GM23338 (cell line): ENCODE measurements around the gene SAFB. TPM values are rescaled to one million over a fixed set of nuclear protein-coding genes. Genes with fewer than 3 reads are reported as not detected.

Experiments
- ATAC-seq: fragments of 200-7000 bp; cut with Tn5 transposase; 3 replicates; pipeline ENCODE4 v1.9.1; 2020
- DNase-seq: peaks from one replicate; pipeline ENCODE4 v3.0.0-alpha.2; 2015; ENCODE audit warnings: low spot score
- H2AFZ ChIP-seq: fragments of 200-600 bp; sonication (generic); 2 replicates; pipeline ENCODE4 v1.8.0; 2016; ENCODE audit warnings: antibody characterized with exemption, mild to moderate bottlenecking, moderate library complexity
- H3F3A ChIP-seq: fragments of 200-600 bp; sonication (generic); replicated peaks from 2 replicates; pipeline ENCODE4 v1.8.0; 2017; ENCODE audit warnings: antibody characterized with exemption, mixed run types, low read depth
- H3K27ac ChIP-seq: fragments of 200-600 bp; sonication (generic); 2 replicates; pipeline ENCODE4 v1.6.1; 2016; ENCODE audit warnings: low read depth
- H3K27me3 ChIP-seq: fragments of 200-600 bp; sonication (generic); 2 replicates; pipeline ENCODE4 v1.8.0; 2016; ENCODE audit warnings: mild to moderate bottlenecking, mixed run types, moderate library complexity; ENCODE audit not compliant: insufficient read depth
- H3K36me3 ChIP-seq: fragments of 200-600 bp; sonication (generic); 2 replicates; pipeline ENCODE4 v1.8.0; 2016; ENCODE audit warnings: mild to moderate bottlenecking; ENCODE audit not compliant: insufficient read depth
- H3K4me1 ChIP-seq: fragments of 200-600 bp; sonication (generic); 2 replicates; pipeline ENCODE4 v1.8.0; 2016; ENCODE audit warnings: mild to moderate bottlenecking, moderate library complexity; ENCODE audit not compliant: insufficient read depth
- H3K4me2 ChIP-seq: fragments of 200-600 bp; sonication (generic); 2 replicates; pipeline ENCODE4 v1.7.1; 2017; ENCODE audit warnings: mixed run types
- H3K4me3 ChIP-seq: fragments of 200-600 bp; sonication (generic); 2 replicates; pipeline ENCODE4 v1.6.1; 2016; ENCODE audit warnings: mixed run types
- H3K79me2 ChIP-seq: fragments of 200-600 bp; sonication (generic); replicated peaks from 2 replicates; pipeline ENCODE4 v1.8.0; 2017; ENCODE audit warnings: mild to moderate bottlenecking; ENCODE audit not compliant: insufficient read depth
- H3K9me2 ChIP-seq: fragments of 200-600 bp; sonication (generic); 2 replicates; pipeline ENCODE4 v1.8.0; 2017; ENCODE audit not compliant: insufficient read depth
- H4K20me1 ChIP-seq: fragments of 200-600 bp; sonication (generic); replicated peaks from 2 replicates; pipeline ENCODE4 v1.8.0; 2017; ENCODE audit warnings: mild to moderate bottlenecking; ENCODE audit not compliant: insufficient read depth
- H3K27ac Mint-ChIP-seq: 2 replicates; pipeline ENCODE4 v1.8.0; 2020; ENCODE audit warnings: inconsistent platforms, mild to moderate bottlenecking, moderate library complexity, mixed read lengths
- H3K27me3 Mint-ChIP-seq: 3 replicates; pipeline ENCODE4 v1.8.0; 2022; ENCODE audit warnings: low read depth, mild to moderate bottlenecking, moderate library complexity, mixed read lengths, inconsistent platforms; ENCODE audit not compliant: insufficient read depth, poor library complexity
- H3K36me3 Mint-ChIP-seq: 3 replicates; pipeline ENCODE4 v1.8.0; 2021; ENCODE audit warnings: low read depth, mild to moderate bottlenecking, inconsistent platforms, moderate library complexity, mixed read lengths
- H3K4me1 Mint-ChIP-seq: 3 replicates; pipeline ENCODE4 v1.8.0; 2020; ENCODE audit warnings: mild to moderate bottlenecking, inconsistent platforms, mixed read lengths
- H3K4me3 Mint-ChIP-seq: 3 replicates; pipeline ENCODE4 v1.8.0; 2021; ENCODE audit warnings: moderate library complexity, mild to moderate bottlenecking, inconsistent platforms, mixed read lengths
- H3K9me3 Mint-ChIP-seq: 3 replicates; pipeline ENCODE4 v1.8.0; 2020; ENCODE audit warnings: moderate library complexity, mild to moderate bottlenecking, inconsistent platforms, mixed read lengths
- CREB1 ChIP-seq: fragments of 250-450 bp; sonication (Bioruptor Pico); IDR thresholded peaks from 2 replicates; pipeline ENCODE4 v1.5.0; 2020; ENCODE audit warnings: low read depth, mild to moderate bottlenecking, moderate library complexity
- ETS1 ChIP-seq: IDR thresholded peaks from 2 replicates; pipeline ENCODE4 v1.6.1; 2016; ENCODE audit warnings: antibody characterized with exemption
- EZH2 ChIP-seq: fragments of 200-600 bp; sonication (generic); IDR thresholded peaks from one replicate; pipeline ENCODE4 v1.8.0; 2017; ENCODE audit warnings: antibody characterized with exemption, mild to moderate bottlenecking, low read depth; ENCODE audit not compliant: unreplicated experiment
- EZH2phosphoT487 ChIP-seq: fragments of 200-600 bp; sonication (generic); IDR thresholded peaks from one replicate; pipeline ENCODE4 v1.8.1; 2018; ENCODE audit warnings: antibody characterized with exemption; ENCODE audit not compliant: unreplicated experiment
- JUNB ChIP-seq: IDR thresholded peaks from one replicate; pipeline ENCODE4 v1.6.1; 2016; ENCODE audit warnings: antibody characterized with exemption; ENCODE audit not compliant: unreplicated experiment
- NANOG ChIP-seq: IDR thresholded peaks from 2 replicates; pipeline ENCODE4 v1.6.1; 2016; ENCODE audit warnings: antibody characterized with exemption, borderline replicate concordance
- POLR2AphosphoS5 ChIP-seq: IDR thresholded peaks from 2 replicates; pipeline ENCODE4 v1.6.1; 2016; ENCODE audit warnings: antibody characterized with exemption, low read depth
- STAT1 ChIP-seq: IDR thresholded peaks from one replicate; pipeline ENCODE4 v1.6.1; 2016; ENCODE audit warnings: antibody characterized with exemption; ENCODE audit not compliant: unreplicated experiment
- ZNF114 ChIP-seq: fragments of 250-450 bp; sonication (Bioruptor Pico); IDR thresholded peaks from 2 replicates; pipeline ENCODE4 v1.5.0; 2020; ENCODE audit warnings: mild to moderate bottlenecking, moderate library complexity
- ZNF331 ChIP-seq: fragments of 250-450 bp; sonication (Bioruptor Pico); IDR thresholded peaks from 2 replicates; pipeline ENCODE4 v1.5.0; 2020; ENCODE audit warnings: low read depth, mild to moderate bottlenecking, moderate library complexity
- polyA plus RNA-seq: library from polyadenylated mRNA; unstranded; fragments of >200 nt; fragmentation: Nextera tagmentation; extraction: Ambion mirVana; gene quantifications from 2 replicates; pipeline ENCODE4 v1.2.1, GENCODE V29; 2016
- total RNA-seq: library from RNA; depleted of rRNA; stranded (reverse); fragments of >200 nt; shearing (Covaris generic); gene quantifications from 2 replicates; pipeline ENCODE4 v1.2.3, GENCODE V29; 2014
- TF ChIP-seq, protein P1 (sequence below), 2 experiments: fragments of 200-600 bp in 1 of 2; sonication (generic) in 1 of 2; conservative IDR thresholded peaks; 2 replicates each; pipeline versions ENCODE4 v1.5.1 to v1.6.1; 2016 to 2017; ENCODE audit warnings: antibody characterized with exemption in 2 of 2, low read depth in 2 of 2, mild to moderate bottlenecking in 2 of 2, moderate library complexity in 1 of 2
- TF ChIP-seq, protein P2 (sequence below): fragments of 250-450 bp; sonication (Bioruptor Pico); IDR thresholded peaks from 2 replicates; pipeline ENCODE4 v1.5.0; 2020; ENCODE audit warnings: mild to moderate bottlenecking, moderate library complexity
- TF ChIP-seq, protein P3 (sequence below): IDR thresholded peaks from one replicate; pipeline ENCODE4 v1.6.1; 2018; ENCODE audit warnings: antibody characterized with exemption; ENCODE audit not compliant: unreplicated experiment

The SAFB gene
- total and polyA plus RNA-seq, 2 experiments from 2014 or later = 85.2 to 109 TPM

- Mint-ChIP-seq H3K27ac (no peak overlapping the region), H3K4me3 (no peak overlapping the region), H3K4me1 (peaks cover 13% of the 10 kb centered on the region), H3K9me3 (no peaks in the 10 kb centered on the region), H3K27me3 (peaks cover 13% of the 10 kb centered on the region), H3K36me3 (peaks cover 92% of the 10 kb centered on the region)
- H2AFZ ChIP-seq = no peak overlapping the region
- 0 out of 2 replicates have a peak, but pooled peaks cover 3% of the 10 kb centered on the region for H3K4me1 ChIP-seq
- no peak overlapping the region for H3K27ac ChIP-seq
- H3K4me2 ChIP-seq = no peak overlapping the region
- DNase-seq (no peak), ATAC-seq (no peak)
- no peaks in the 10 kb centered on the region for H3K27me3 ChIP-seq
- H3K79me2 ChIP-seq = no peaks in the 10 kb centered on the region; the same call in 1 of the 2 replicates
- peaks cover 50% of the 10 kb centered on the region for H3K36me3 ChIP-seq
- H3F3A ChIP-seq = peaks cover 11% of the 10 kb centered on the region
- peaks cover 22% of the 10 kb centered on the region for H4K20me1 ChIP-seq
- H3K4me3 ChIP-seq = no peak overlapping the region
- no peaks in the 10 kb centered on the region for H3K9me2 ChIP-seq
- no peak for TF ChIP-seq STAT1
- TF ChIP-seq, protein P1, sequence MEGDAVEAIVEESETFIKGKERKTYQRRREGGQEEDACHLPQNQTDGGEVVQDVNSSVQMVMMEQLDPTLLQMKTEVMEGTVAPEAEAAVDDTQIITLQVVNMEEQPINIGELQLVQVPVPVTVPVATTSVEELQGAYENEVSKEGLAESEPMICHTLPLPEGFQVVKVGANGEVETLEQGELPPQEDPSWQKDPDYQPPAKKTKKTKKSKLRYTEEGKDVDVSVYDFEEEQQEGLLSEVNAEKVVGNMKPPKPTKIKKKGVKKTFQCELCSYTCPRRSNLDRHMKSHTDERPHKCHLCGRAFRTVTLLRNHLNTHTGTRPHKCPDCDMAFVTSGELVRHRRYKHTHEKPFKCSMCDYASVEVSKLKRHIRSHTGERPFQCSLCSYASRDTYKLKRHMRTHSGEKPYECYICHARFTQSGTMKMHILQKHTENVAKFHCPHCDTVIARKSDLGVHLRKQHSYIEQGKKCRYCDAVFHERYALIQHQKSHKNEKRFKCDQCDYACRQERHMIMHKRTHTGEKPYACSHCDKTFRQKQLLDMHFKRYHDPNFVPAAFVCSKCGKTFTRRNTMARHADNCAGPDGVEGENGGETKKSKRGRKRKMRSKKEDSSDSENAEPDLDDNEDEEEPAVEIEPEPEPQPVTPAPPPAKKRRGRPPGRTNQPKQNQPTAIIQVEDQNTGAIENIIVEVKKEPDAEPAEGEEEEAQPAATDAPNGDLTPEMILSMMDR (conservative IDR thresholded peaks at IDR 0.05; ENCODE audit: low read depth in 2 of 2) = no peak
- TF ChIP-seq ZNF114 (CRISPR knock-in tag) = no peak
- TF ChIP-seq JUNB = no peak
- TF ChIP-seq ZNF331 (CRISPR knock-in tag) = no peak
- TF ChIP-seq, protein P2, sequence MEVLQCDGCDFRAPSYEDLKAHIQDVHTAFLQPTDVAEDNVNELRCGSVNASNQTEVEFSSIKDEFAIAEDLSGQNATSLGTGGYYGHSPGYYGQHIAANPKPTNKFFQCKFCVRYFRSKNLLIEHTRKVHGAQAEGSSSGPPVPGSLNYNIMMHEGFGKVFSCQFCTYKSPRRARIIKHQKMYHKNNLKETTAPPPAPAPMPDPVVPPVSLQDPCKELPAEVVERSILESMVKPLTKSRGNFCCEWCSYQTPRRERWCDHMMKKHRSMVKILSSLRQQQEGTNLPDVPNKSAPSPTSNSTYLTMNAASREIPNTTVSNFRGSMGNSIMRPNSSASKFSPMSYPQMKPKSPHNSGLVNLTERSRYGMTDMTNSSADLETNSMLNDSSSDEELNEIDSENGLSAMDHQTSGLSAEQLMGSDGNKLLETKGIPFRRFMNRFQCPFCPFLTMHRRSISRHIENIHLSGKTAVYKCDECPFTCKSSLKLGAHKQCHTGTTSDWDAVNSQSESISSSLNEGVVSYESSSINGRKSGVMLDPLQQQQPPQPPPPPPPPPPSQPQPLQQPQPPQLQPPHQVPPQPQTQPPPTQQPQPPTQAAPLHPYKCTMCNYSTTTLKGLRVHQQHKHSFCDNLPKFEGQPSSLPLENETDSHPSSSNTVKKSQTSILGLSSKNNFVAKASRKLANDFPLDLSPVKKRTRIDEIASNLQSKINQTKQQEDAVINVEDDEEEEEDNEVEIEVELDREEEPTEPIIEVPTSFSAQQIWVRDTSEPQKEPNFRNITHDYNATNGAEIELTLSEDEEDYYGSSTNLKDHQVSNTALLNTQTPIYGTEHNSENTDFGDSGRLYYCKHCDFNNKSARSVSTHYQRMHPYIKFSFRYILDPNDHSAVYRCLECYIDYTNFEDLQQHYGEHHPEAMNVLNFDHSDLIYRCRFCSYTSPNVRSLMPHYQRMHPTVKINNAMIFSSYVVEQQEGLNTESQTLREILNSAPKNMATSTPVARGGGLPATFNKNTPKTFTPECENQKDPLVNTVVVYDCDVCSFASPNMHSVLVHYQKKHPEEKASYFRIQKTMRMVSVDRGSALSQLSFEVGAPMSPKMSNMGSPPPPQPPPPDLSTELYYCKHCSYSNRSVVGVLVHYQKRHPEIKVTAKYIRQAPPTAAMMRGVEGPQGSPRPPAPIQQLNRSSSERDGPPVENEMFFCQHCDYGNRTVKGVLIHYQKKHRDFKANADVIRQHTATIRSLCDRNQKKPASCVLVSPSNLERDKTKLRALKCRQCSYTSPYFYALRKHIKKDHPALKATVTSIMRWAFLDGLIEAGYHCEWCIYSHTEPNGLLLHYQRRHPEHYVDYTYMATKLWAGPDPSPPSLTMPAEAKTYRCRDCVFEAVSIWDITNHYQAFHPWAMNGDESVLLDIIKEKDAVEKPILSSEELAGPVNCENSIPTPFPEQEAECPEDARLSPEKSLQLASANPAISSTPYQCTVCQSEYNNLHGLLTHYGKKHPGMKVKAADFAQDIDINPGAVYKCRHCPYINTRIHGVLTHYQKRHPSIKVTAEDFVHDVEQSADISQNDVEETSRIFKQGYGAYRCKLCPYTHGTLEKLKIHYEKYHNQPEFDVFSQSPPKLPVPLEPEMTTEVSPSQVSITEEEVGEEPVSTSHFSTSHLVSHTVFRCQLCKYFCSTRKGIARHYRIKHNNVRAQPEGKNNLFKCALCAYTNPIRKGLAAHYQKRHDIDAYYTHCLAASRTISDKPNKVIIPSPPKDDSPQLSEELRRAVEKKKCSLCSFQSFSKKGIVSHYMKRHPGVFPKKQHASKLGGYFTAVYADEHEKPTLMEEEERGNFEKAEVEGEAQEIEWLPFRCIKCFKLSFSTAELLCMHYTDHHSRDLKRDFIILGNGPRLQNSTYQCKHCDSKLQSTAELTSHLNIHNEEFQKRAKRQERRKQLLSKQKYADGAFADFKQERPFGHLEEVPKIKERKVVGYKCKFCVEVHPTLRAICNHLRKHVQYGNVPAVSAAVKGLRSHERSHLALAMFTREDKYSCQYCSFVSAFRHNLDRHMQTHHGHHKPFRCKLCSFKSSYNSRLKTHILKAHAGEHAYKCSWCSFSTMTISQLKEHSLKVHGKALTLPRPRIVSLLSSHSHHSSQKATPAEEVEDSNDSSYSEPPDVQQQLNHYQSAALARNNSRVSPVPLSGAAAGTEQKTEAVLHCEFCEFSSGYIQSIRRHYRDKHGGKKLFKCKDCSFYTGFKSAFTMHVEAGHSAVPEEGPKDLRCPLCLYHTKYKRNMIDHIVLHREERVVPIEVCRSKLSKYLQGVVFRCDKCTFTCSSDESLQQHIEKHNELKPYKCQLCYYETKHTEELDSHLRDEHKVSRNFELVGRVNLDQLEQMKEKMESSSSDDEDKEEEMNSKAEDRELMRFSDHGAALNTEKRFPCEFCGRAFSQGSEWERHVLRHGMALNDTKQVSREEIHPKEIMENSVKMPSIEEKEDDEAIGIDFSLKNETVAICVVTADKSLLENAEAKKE (CRISPR knock-in tag) = no peak
- no peak for TF ChIP-seq NANOG
- TF ChIP-seq ETS1 = no peak
- TF ChIP-seq EZH2 = no peak
- TF ChIP-seq, protein P3, sequence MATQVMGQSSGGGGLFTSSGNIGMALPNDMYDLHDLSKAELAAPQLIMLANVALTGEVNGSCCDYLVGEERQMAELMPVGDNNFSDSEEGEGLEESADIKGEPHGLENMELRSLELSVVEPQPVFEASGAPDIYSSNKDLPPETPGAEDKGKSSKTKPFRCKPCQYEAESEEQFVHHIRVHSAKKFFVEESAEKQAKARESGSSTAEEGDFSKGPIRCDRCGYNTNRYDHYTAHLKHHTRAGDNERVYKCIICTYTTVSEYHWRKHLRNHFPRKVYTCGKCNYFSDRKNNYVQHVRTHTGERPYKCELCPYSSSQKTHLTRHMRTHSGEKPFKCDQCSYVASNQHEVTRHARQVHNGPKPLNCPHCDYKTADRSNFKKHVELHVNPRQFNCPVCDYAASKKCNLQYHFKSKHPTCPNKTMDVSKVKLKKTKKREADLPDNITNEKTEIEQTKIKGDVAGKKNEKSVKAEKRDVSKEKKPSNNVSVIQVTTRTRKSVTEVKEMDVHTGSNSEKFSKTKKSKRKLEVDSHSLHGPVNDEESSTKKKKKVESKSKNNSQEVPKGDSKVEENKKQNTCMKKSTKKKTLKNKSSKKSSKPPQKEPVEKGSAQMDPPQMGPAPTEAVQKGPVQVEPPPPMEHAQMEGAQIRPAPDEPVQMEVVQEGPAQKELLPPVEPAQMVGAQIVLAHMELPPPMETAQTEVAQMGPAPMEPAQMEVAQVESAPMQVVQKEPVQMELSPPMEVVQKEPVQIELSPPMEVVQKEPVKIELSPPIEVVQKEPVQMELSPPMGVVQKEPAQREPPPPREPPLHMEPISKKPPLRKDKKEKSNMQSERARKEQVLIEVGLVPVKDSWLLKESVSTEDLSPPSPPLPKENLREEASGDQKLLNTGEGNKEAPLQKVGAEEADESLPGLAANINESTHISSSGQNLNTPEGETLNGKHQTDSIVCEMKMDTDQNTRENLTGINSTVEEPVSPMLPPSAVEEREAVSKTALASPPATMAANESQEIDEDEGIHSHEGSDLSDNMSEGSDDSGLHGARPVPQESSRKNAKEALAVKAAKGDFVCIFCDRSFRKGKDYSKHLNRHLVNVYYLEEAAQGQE = no peak
- TF ChIP-seq POLR2AphosphoS5 = no peak
- TF ChIP-seq EZH2phosphoT487 = no peak
- TF ChIP-seq CREB1 (CRISPR knock-in tag) = no peak
These were observed 41.0 kb downstream of the SAFB start for GRCh38 chr19:5663904-5664303.
